A204.1 (cell line): Measurements from ENCODE around the gene PHPT1.
"Not testable (repeated sequence)": the region's sequence is repeated elsewhere in the genome, so short reads cannot be mapped to it uniquely, and the experiment has no call there.

Source experiments
- FAIRE-seq: peaks from 2 replicates; lab custom pipeline; 2012; peaks lifted over from hg19 to GRCh38; lab: Jason Lieb, UNC

Gene PHPT1

GRCh38 chr9:136860933-136861873 lies 12.0 kb downstream of the PHPT1 start:
- no peak for FAIRE-seq

- FAIRE-seq: no peak
Measured at GRCh38 chr9:136861874-136862457, 12.8 kb downstream of the PHPT1 start.

GRCh38 chr9:136862849-136863622 lies 13.8 kb downstream of the PHPT1 start:
- no peak for FAIRE-seq

GRCh38 chr9:136863623-136864273 lies 14.5 kb downstream of the PHPT1 start:
- FAIRE-seq: no peak

- FAIRE-seq: no peak
Measured at GRCh38 chr9:136865041-136865767, 16.0 kb downstream of the PHPT1 start.

- FAIRE-seq: no peak
Measured at GRCh38 chr9:136865768-136866103, 16.5 kb downstream of the PHPT1 start.

- not testable (repeated sequence) for FAIRE-seq
Measured at GRCh38 chr9:136866898-136867421, 17.8 kb downstream of the PHPT1 start.

GRCh38 chr9:136867480-136867879 lies 18.3 kb downstream of the PHPT1 start:
- no peak for FAIRE-seq

- no peak for FAIRE-seq
Measured at GRCh38 chr9:136867917-136868316, 18.7 kb downstream of the PHPT1 start.

- FAIRE-seq: no peak
Measured at GRCh38 chr9:136868644-136869043, 19.4 kb downstream of the PHPT1 start.

- FAIRE-seq: not testable (repeated sequence)
Measured at GRCh38 chr9:136869611-136870010, 20.4 kb downstream of the PHPT1 start.

- no peak for FAIRE-seq
Measured at GRCh38 chr9:136875155-136875554, 25.9 kb downstream of the PHPT1 start.

- no peak for FAIRE-seq
Measured at GRCh38 chr9:136876476-136876875, 27.3 kb downstream of the PHPT1 start.

GRCh38 chr9:136880651-136881050 lies 31.4 kb downstream of the PHPT1 start:
- no peak for FAIRE-seq

GRCh38 chr9:136881691-136882108 lies 32.5 kb downstream of the PHPT1 start:
- no peak for FAIRE-seq

GRCh38 chr9:136882109-136882946 lies 33.1 kb downstream of the PHPT1 start:
- no peak for FAIRE-seq

GRCh38 chr9:136882947-136883283 lies 33.7 kb downstream of the PHPT1 start:
- FAIRE-seq: not testable (repeated sequence)

GRCh38 chr9:136883670-136884069 lies 34.5 kb downstream of the PHPT1 start:
- FAIRE-seq: not testable (repeated sequence)

GRCh38 chr9:136885950-136886578 lies 36.9 kb downstream of the PHPT1 start, which contains the start of gene TRAF2:
Gene TRAF2 (plus strand): TSS chr9:136886516. CDS start chr9:136898741, 12,225 bp downstream.
- no peak for FAIRE-seq
